Activated naive CD8-positive, alpha-beta T cell treated with anti-CD3 and anti-CD28 coated beads, Interleukin-2, amount 50 U/mL, for 16 hours (primary cell): ENCODE data around the gene ASGR1.
A peak's percentile ranks its signal among the peaks of the same experiment; 100 is the strongest.

ENCODE experiments used
- DNase-seq: peaks from one replicate; pipeline ENCODE4 v3.0.0-alpha.2; 2020; ENCODE audit warnings: low read depth, low spot score

The ASGR1 gene

DNA sequence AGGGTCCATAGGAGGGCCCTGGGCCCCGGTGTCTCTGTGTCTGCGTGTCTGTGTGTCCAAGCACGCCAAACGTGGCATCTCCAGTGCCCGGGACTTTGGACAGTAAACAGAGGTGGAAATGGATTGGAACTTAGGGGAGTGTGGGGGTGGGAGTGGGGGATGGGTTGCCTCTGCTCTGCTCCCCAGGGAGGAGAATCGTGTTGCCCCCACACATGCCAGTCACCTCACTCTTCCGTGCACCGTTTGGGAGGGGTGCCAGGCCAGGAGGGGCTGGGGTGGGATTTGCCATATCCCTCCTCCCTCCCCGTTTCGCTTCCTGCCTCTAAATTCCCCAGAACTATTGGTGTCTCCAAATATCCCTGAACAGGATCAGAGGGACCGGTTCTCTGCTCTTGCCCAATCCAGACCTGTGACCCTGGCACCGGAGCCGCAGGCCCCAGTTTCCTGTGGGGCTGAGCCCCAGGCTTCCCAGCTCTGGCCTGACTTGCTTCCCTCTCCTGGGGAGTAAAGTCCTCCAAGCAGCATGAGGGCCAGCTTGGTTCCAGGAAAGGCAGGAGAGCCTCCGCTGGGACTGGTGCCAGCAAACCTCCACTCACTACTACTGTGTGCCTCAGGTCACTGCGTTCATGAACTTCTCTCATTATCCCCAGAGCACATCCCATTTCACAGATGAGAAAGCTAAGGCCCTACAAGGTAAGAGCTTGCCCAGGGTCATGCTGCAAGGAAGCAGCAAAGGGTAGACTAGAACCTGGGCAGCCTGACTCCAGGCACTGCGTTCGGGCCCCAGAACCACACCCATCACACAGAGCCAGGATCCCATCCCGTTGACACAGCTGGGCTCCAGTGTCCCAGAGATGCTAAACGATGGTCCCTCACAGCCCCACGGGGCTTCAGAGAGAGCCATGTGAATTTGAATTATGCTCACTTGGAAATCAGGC lies at the start of gene ASGR1:
TSS of gene ASGR1 (minus strand) at position 54 of the 938 bp plus-strand sequence. CDS start 807 bp downstream, outside the sequence.
- DNase-seq = no peak

GRCh38 chr17:7228920-7229319 lies 49.8 kb upstream of the ASGR1 start:
- no peak for DNase-seq

GRCh38 chr17:7226721-7227710 lies 47.8 kb upstream of the ASGR1 start:
- DNase-seq = no peak

DNA sequence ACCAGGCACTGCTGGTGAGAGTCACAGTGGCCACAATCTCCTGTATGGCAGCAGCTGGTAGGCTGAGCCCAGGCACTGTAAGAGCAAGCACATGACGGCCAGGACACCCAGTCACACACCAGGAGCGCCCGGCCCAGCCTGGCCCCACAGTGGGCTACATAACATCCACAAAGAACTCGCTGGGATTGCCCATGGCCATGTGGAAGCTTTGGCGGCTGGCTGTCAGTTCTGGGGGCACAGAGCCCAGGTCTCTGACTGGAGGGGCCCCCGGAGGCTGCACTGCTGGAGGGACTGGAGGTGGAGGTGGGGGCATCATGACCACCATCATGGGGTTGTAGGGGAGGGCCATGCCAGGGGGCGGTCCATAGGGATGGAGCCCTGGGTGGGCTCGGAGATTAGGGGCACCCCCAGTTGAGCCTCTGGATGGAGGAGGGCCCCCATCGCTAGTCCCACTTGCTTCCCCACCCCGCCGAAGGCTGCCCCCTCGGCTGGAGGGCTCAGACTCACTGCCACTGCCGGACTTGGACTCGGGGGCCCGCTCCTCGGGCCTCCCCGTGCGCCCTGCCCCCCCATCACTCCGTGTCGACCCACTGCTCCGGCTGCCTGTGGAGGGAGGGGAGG lies 46.7 kb upstream of the ASGR1 start:
- DNase-seq = no peak

GRCh38 chr17:7224661-7225111 lies 45.5 kb upstream of the ASGR1 start:
- DNase-seq = no peak

GRCh38 chr17:7224110-7224509 lies 44.9 kb upstream of the ASGR1 start:
- DNase-seq = no peak

- DNase-seq = no peak
These were observed 44.2 kb upstream of the ASGR1 start for GRCh38 chr17:7223375-7223774.

DNA sequence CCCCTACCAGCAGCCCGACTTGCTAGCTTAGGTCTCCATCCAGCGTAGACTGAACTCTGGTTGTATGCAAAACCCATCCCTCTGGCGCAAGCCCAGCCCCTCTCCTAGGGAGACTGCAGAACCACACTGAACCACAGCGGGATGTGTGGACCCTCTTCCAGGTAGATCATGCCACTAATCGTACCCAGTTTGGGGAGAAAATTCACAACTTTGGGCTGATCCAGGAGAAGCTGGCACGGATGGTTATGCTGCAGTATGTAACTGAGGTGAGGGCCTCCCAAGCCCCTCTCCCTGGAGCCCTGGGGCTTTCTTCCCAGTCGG lies 43.8 kb upstream of the ASGR1 start:
- no peak for DNase-seq

DNA sequence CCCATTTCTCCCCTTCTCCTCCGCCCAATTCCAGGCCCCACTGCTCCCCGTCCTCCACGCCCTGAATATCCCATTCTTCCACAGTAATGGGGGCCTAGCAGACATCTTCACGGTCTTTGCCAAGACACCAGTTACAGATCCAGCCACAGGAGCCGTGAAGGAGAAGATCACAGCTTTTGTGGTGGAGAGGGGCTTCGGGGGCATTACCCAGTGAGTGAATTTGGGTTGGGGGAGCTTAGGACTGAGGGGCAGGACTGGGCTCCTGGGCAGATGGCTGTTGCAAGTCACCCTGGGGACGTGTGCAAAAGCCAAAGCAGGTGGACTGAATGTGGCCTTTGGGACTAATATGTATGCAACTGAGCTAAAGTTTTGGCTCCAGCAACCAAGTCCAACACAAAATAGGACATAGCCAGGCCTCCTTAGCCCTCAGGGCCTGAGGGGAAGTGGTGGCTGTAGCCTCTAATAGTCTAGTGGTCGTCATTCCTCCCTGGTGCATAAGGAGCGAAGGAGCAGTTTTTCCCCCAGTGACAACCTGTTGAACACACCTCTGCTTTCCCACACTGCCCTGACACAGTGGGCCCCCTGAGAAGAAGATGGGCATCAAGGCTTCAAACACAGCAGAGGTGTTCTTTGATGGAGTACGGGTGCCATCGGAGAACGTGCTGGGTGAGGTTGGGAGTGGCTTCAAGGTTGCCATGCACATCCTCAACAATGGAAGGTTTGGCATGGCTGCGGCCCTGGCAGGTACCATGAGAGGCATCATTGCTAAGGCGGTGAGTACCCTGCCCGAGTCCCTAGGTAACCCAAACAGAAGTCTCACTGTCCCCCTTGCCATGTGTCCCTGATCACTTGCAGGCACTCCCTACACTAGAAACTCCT lies 43.2 kb upstream of the ASGR1 start:
- no peak for DNase-seq

DNA sequence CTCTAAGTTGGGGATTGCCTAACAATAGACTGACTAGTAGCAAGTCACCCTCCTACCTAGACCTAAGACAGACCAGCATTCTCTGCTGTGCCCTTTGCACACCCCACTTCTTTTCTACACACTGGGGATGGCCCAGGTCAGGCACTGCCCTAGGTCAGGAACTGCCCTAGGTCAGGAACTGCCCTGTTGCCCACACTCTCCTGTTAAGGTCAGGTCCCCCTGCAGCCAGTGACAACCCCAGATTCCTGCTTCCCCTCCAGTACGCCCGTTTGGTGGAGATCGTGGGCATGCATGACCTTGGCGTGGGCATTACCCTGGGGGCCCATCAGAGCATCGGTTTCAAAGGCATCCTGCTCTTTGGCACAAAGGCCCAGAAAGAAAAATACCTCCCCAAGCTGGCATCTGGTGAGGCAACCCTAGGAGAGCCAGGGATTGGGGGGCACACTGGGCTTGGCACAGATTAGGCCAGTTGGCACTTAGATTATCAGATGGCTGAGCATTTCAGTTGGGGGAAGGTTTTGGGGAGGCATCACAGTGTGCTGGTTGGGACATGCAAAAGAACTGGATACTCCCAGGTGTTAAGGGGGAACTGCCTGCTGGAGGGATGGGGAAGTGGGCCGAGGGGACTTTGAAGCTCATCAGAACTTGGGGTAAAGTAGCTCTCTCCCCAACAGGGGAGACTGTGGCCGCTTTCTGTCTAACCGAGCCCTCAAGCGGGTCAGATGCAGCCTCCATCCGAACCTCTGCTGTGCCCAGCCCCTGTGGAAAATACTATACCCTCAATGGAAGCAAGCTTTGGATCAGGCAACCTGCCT lies 42.3 kb upstream of the ASGR1 start:
- no peak for DNase-seq

DNA sequence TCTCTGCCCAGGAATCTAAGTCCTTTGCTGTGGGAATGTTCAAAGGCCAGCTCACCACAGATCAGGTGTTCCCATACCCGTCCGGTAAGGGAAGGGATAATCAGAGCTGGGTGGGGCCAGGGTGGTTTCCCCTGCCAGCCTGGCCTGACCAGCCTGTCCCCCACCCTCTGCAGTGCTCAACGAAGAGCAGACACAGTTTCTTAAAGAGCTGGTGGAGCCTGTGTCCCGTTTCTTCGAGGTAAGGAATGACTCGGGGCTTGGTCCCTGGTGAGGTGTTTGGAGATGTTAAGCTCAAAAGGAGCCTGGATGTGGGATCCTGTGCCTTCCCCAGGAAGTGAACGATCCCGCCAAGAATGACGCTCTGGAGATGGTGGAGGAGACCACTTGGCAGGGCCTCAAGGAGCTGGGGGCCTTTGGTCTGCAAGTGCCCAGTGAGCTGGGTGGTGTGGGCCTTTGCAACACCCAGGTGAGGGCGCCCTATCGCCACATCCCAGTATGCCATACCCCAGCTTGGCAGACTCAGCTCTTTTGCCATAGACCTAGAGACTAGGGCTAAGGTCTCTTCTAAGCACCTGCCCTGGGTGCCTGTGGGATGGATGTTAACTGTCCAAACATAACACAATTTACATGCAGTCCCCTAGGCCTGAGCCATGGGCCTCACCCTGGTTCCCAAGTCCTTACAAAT lies 41.6 kb upstream of the ASGR1 start:
- no peak for DNase-seq

DNA sequence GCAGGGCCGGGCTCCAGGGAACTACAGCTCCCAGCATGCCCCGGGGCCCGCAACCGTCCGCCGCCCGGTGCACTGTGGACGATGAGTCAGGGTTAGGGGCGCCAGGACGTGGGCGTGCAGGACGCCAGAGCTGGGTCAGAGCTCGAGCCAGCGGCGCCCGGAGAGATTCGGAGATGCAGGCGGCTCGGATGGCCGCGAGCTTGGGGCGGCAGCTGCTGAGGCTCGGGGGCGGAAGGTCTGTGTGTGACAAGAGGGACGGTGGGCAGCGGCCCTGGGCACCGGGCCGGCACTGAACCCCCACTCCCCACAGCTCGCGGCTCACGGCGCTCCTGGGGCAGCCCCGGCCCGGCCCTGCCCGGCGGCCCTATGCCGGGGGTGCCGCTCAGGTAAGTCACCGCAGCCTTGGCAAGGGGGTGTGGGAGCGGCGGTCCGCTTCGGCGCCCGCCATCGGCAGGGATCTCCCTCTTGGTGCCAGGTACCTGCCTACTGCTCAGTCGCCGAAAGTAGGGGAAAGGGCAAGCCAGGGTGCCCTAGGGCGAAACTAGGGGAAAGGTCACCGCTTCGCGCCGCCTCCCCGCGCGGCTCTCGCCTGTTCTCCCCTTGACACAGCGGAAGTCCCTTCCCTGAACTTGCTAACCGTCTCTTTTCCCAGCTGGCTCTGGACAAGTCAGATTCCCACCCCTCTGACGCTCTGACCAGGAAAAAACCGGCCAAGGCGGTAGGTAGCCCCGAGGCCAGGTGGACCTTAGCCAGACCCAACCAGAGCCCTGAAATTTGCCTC lies 40.8 kb upstream of the ASGR1 start, which contains the start of the genes ACADVL and DLG4:
TSS of gene ACADVL (plus strand) at position 127 of the 781 bp plus-strand sequence. CDS start at position 174, 47 bp downstream.
TSS of gene DLG4 (minus strand) at position 25 of the 781 bp plus-strand sequence.
- peak; percentile 54 for DNase-seq

DNA sequence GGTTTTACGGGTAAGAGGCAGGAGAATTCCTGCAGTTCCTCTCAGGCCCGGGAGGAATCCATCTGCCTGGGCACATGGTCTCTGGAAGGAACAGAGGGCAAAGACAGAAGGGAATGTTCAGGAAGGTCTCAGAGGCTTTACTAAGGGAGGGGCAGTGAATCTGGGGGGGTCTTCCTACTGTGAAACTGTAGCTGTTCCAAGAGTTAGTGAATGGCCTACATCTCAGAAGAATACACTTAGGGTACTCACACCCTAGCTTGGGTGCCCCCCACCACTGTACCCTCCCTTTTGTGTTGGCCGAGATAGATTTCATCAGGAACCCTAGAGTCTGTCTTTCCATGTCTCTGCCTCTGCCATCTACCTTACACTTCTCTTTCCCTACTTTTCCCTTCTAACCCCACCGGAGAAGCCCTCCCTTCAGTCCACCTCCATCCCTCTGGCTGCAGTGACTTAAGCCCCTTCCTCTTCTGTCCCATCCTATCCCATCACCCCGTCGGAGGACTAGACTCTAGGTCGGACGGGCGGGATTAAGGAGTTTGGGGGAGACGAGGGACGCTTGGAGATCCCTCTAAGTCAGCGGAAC lies 40.1 kb upstream of the ASGR1 start:
- no peak for DNase-seq

GRCh38 chr17:7218758-7219157 lies 39.6 kb upstream of the ASGR1 start:
- no peak for DNase-seq

GRCh38 chr17:7218166-7218565 lies 39.0 kb upstream of the ASGR1 start:
- no peak for DNase-seq

DNA sequence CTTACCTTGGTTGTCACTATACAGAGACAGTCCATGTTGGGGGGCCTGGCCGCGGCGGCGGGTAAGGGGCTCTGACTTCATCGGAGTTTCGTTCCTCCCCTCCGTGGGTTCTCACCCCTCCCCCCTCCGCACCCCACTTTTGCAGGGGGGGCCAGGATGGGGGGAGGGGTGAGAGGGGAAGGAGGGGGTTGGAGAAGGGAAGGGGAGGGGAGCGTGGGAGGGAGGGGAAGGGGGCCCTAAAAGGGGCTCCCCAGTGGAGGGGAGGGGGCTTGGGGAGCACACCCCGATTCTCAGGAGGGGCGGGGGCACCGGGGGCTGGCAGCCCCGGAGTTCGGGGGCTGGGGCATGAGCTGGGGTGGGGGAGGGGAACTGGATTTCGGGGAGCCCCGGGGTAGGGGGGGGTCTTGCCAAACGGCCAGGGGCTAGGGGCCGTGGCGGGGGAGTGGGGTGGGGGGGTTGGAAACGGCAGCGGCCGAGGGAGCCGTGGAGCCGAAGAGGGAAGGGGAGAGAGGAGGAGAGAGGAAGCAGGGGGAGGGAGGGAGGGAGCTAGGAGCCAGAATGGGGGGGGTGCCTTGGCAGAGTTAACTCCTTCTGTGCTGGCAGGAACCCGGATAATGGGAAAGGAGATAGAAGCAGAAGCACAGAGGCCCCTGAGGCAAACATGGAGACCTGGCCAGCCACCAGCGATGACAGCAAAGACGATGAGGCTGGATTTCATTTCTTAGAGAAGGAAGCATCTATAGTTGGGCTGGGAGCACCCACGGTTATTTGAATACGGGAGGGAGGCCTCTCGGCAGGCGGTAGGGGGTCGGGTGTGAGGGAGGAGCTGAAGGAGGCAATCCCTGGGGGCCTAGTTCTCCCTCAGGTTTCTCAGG lies 38.2 kb upstream of the ASGR1 start:
- no peak for DNase-seq
